ENCODE measurements around the gene MARCHF6.

The MARCHF6 gene

DNA sequence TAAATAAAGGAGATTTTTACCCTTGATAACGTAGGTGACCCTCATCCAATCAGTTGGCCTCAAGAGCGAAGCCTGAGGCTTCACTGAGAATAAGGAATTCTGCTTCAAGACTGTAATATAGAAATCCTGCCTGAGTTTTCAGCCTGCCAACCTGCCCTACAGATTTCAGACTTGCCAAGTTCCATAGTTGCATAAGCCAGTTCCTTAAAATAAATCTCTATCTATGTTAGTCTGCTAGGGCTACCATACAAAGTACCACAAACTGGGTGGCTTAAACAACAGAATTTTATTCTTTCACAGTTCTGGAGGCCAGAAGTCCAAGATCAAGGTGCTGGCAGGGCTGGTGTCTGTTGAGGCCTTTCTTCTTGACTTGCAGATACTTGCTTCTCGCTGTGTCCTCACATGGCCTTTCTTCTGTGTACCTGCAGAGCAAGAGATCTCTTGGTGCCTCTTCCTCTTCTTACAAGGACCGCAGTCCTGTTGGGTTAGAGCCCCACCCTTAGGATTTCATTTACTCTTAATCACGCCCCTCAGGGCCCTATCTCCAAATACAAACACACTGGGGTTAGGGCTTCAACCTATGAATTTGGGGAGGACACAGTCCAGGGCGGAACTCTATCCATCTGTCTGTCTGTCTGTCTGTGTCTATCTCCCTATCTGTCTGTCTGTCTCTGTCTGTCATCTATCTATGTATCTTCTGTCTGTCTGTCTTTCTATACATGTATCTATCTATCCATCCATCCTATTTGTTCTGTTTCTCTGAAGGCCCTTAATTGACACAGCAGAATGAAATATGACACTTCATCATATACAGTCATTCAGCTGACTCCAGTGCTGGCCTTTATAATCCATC, 28.8 kb upstream of the MARCHF6 start:
- FAIRE-seq = no peak

DNA sequence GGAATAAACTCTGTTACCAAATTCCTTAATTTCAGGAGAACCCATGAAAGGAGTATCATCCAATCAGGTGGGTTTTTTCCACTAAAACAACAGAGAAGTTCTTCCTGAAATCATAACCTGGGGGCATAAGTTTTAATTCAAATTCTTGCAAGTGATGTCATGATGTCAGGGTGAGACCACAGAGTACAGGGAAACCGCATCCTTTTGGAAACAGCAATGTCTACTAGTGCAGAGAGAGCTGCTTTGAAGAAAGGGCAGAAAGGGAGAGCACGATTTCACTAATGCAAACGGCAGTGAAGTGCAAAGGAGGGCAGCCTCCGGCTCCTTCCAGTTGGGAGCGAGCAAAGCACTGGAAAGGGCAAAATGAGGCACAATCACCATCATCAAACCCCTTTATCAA, 25.2 kb upstream of the MARCHF6 start:
- no peak for FAIRE-seq

DNA sequence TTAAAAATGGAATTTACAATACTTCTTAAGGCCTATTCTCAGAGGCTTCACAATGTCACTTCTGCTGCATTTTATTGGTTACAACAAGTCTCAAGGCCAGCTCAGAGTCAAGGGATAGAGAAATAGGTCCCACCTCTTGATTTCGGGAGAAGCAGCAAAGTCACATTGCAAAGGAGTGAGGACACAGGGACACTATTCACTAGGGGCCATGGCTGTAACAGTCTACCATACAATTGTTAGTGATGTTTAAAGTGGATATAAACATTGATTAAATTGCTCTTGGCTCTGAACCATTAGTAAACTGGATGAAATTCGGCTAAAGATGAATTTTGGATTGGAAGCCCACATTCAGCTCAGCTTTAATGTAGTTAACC, 24.1 kb upstream of the MARCHF6 start:
- FAIRE-seq = no peak

DNA sequence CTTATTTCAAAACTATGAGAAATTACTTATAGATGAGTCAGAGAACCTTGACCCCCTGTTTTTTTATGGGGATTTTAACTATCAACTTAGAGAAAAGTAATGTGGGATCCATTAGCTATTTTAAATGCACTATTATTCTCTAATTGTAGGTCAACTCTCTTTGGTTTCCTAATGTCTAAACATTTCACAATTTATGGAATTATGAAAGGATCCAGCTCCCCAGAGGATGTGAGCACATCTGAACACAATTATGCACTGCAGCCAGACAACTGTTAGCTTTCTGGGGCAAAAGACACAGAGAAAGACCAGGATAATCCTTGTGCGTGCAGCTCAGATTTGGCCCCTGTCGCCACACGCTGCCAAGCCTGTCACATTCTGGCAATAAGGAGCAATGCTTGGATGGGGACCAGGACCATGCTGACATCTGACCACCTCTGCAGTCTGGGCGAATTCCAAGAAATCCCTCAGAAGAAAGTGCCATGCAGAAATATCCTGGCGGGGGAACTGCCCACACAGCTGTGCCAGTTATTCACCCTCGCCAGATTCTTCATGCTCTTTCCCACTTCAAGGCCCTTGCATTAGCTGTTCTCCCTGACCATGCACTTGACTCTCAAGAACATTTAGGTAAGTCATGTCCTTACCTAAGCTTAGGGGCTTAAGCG, 23.5 kb upstream of the MARCHF6 start:
- FAIRE-seq = no peak

- FAIRE-seq = no peak
Observed at GRCh38 chr5:10330511-10331230, 22.8 kb upstream of the MARCHF6 start.

- no peak for FAIRE-seq
Observed at GRCh38 chr5:10331341-10331796, 22.1 kb upstream of the MARCHF6 start.

DNA sequence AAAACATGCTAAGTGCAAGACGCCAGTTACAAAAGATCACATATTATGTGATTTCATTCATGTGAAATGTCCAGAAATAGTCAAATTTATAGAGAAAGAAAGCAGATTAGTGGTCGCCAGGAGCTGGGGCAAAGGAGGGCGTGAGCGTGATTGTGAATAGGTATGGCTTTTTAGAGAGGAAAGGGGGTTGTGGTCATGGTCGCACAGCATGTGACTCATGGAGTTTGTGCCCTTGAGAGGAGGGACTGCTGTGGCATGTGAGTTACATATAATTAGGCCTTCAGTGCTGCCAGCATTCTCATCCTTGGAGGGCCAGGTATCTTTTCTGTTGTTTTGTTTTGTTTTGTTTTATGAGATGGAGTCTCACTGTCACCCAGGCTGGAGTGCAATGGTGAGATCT, 21.2 kb upstream of the MARCHF6 start:
- no peak for FAIRE-seq

- no peak for FAIRE-seq
Observed at GRCh38 chr5:10333154-10334006, 20.1 kb upstream of the MARCHF6 start.

- no peak for FAIRE-seq
Observed at GRCh38 chr5:10334831-10335230, 18.7 kb upstream of the MARCHF6 start.

GRCh38 chr5:10335711-10336470, 17.6 kb upstream of the MARCHF6 start:
- FAIRE-seq = no peak

GRCh38 chr5:10337107-10337506, 16.4 kb upstream of the MARCHF6 start:
- no peak for FAIRE-seq

DNA sequence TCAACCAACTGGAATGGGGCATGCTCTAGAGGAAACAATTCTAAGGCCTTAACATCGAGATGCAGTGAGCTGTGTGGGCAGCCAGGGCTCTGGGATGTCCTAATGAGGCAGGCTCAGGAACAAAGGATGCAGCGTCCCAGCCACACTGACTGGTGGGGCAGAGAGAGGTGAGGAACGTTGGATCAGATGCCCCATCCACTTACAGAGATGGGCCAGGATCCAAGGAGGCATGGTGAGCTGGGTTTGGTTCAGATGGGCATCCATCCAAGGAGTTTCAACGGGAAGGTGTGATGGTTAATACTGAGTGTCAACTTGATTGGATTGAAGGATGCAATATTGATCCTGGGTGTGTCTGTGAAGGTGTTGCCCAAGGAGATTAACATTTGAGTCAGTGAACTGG, 15.5 kb upstream of the MARCHF6 start:
- FAIRE-seq = no peak

- no peak for FAIRE-seq
Observed at GRCh38 chr5:10338686-10339057, 14.8 kb upstream of the MARCHF6 start.

DNA sequence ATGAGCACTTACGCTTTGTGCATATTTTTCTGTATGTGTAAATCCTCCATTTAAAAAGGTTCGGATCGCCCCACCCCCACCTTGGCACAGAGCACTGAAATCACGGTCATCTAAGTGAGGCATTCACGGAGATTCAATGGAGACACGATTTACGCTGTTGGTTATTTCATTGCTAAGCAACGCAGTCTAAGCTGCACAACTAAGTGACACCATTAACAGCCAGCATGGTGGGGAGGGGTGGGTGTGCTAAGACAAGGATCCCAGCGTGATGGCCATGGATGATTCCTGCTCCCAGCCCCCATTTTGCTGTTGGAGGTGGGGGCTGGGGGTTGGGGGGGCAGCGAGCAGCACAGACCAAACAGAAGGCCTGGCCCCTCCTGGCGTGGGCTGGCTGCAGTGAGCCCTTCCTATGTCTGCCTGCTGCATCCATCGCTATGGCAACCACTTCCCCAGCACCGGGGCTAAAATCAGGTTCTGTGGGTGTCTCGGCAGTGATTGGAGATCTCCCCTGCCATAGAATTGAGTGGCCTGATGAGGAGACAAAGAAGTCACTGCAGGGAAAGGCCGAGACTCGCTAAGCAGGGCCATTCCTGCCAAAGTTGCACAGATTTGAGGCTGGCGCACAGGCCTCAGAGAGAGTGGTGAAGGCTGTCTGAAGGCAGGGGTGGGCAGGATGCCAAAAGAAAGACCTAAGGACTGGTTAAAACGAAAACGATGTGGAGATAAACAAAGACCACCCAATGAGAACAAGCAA, 14.3 kb upstream of the MARCHF6 start:
- FAIRE-seq = no peak

DNA sequence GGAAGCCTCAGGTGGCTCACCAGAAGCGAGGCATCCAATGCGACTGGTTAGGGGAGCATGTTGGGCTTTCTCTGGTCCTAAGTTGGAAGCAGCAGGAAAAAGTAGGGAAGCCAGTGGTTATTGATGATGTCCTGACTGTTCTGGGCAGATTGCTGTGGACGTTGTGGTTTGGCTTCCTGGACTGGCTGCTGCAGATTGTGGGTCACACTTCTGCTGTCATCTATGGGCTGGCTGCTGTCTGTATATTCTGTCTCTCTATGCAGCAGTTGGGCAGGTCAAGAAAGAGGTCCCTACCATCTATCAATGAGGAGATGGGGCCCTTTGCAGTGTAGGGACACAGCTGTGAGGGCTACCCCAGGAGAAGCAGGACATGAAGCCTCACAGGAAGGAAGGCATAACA, 13.5 kb upstream of the MARCHF6 start:
- no peak for FAIRE-seq

DNA sequence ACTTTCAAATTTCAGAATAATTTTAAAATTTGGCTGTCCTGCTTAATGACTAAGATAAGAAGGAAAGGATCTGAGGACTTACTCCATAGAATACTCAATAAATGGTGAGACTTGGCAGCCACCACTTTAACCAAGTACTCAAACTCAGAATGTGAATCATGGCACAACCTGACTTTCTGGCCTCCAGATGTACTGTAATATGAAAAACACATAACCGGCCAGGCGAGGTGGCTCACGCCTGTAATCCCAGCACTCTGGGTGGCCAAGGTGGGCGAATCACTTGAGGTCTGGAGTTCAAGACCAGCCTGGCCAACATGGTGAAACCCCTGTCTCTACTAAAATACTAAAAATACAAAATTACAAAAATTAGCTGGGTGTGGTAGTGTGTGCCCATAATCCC, 10.0 kb upstream of the MARCHF6 start:
- FAIRE-seq = no peak

- FAIRE-seq = peak; percentile 90
Observed at GRCh38 chr5:10344461-10345106, 8.9 kb upstream of the MARCHF6 start.

DNA sequence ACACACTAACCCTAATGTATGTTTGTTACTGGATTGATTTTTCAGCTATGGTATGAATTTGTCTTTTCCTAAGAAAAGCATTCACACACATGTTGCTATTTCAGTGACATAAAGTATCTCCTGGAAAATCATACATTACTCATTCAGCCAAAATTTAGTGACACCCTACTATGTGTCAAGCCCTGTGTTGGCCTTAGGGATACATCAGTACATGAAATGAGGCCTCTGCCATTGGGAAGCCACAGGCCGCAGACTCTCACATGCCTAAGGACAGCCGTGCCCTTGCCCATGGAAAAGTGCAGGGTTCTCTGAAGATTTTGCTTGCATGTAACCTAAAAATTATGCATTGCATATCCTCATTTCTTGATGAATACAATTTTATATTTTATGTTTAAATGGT, 5.2 kb upstream of the MARCHF6 start:
- FAIRE-seq = no peak

DNA sequence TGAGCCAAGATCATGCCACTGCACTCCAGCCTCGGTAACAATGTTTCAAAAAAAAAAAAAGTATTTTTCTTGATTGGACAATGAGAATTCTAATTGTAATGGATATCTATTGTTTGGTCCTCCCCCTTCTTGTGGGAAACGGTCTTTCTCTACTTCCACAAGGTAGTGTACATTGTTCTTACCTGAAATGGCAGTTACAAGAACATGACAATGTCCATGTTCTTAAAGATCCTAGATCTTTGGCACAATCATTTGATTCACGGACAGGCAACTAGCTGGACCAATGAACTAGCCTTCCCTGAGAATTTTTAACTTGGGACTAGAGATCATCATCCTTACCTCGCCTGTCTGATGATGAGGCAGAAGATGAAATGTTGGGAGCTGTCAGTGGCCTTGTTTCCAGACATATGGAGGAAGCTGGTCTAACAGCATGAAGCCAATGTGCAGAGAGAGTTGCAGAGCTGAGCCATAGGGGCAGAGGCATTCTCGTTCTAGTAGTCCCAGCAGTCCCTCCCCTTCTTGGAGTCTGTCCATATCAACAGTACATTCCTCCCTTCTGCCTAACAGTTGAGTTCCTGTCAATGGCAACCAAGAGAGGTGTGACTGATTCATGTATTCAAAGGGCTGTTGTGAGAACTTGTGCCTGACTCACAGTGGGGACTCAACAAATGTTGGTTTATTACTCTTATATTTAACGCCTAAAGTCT, 2.1 kb upstream of the MARCHF6 start:
- FAIRE-seq = no peak

GRCh38 chr5:10351919-10352318, 1.6 kb upstream of the MARCHF6 start:
- FAIRE-seq = no peak

All from colon (tissue), 2 donors.